GM23338 (cell line): Measurements from ENCODE around the gene ADD1. TPM values are rescaled to one million over a fixed set of nuclear protein-coding genes. Genes with fewer than 3 reads are reported as not detected.
A peak's percentile ranks its signal among the peaks of the same experiment; 100 is the strongest.

Experiments used
- ATAC-seq: fragments of 200-7000 bp; cut with Tn5 transposase; 3 replicates; pipeline ENCODE4 v1.9.1; 2020
- DNase-seq: peaks from one replicate; pipeline ENCODE4 v3.0.0-alpha.2; 2015; ENCODE audit warnings: low spot score
- H2AFZ ChIP-seq: fragments of 200-600 bp; sonication (generic); 2 replicates; pipeline ENCODE4 v1.8.0; 2016; ENCODE audit warnings: antibody characterized with exemption, mild to moderate bottlenecking, moderate library complexity
- H3F3A ChIP-seq: fragments of 200-600 bp; sonication (generic); replicated peaks from 2 replicates; pipeline ENCODE4 v1.8.0; 2017; ENCODE audit warnings: antibody characterized with exemption, mixed run types, low read depth
- H3K27ac ChIP-seq: fragments of 200-600 bp; sonication (generic); 2 replicates; pipeline ENCODE4 v1.6.1; 2016; ENCODE audit warnings: low read depth
- H3K27me3 ChIP-seq: fragments of 200-600 bp; sonication (generic); 2 replicates; pipeline ENCODE4 v1.8.0; 2016; ENCODE audit warnings: mild to moderate bottlenecking, mixed run types, moderate library complexity; ENCODE audit not compliant: insufficient read depth
- H3K36me3 ChIP-seq: fragments of 200-600 bp; sonication (generic); 2 replicates; pipeline ENCODE4 v1.8.0; 2016; ENCODE audit warnings: mild to moderate bottlenecking; ENCODE audit not compliant: insufficient read depth
- H3K4me1 ChIP-seq: fragments of 200-600 bp; sonication (generic); 2 replicates; pipeline ENCODE4 v1.8.0; 2016; ENCODE audit warnings: mild to moderate bottlenecking, moderate library complexity; ENCODE audit not compliant: insufficient read depth
- H3K4me2 ChIP-seq: fragments of 200-600 bp; sonication (generic); 2 replicates; pipeline ENCODE4 v1.7.1; 2017; ENCODE audit warnings: mixed run types
- H3K4me3 ChIP-seq: fragments of 200-600 bp; sonication (generic); 2 replicates; pipeline ENCODE4 v1.6.1; 2016; ENCODE audit warnings: mixed run types
- H3K79me2 ChIP-seq: fragments of 200-600 bp; sonication (generic); replicated peaks from 2 replicates; pipeline ENCODE4 v1.8.0; 2017; ENCODE audit warnings: mild to moderate bottlenecking; ENCODE audit not compliant: insufficient read depth
- H3K9me2 ChIP-seq: fragments of 200-600 bp; sonication (generic); 2 replicates; pipeline ENCODE4 v1.8.0; 2017; ENCODE audit not compliant: insufficient read depth
- H4K20me1 ChIP-seq: fragments of 200-600 bp; sonication (generic); replicated peaks from 2 replicates; pipeline ENCODE4 v1.8.0; 2017; ENCODE audit warnings: mild to moderate bottlenecking; ENCODE audit not compliant: insufficient read depth
- H3K27ac Mint-ChIP-seq: 2 replicates; pipeline ENCODE4 v1.8.0; 2020; ENCODE audit warnings: inconsistent platforms, mild to moderate bottlenecking, moderate library complexity, mixed read lengths
- H3K27me3 Mint-ChIP-seq: 3 replicates; pipeline ENCODE4 v1.8.0; 2022; ENCODE audit warnings: low read depth, mild to moderate bottlenecking, moderate library complexity, mixed read lengths, inconsistent platforms; ENCODE audit not compliant: insufficient read depth, poor library complexity
- H3K36me3 Mint-ChIP-seq: 3 replicates; pipeline ENCODE4 v1.8.0; 2021; ENCODE audit warnings: low read depth, mild to moderate bottlenecking, inconsistent platforms, moderate library complexity, mixed read lengths
- H3K4me1 Mint-ChIP-seq: 3 replicates; pipeline ENCODE4 v1.8.0; 2020; ENCODE audit warnings: mild to moderate bottlenecking, inconsistent platforms, mixed read lengths
- H3K4me3 Mint-ChIP-seq: 3 replicates; pipeline ENCODE4 v1.8.0; 2021; ENCODE audit warnings: moderate library complexity, mild to moderate bottlenecking, inconsistent platforms, mixed read lengths
- H3K9me3 Mint-ChIP-seq: 3 replicates; pipeline ENCODE4 v1.8.0; 2020; ENCODE audit warnings: moderate library complexity, mild to moderate bottlenecking, inconsistent platforms, mixed read lengths
- CREB1 ChIP-seq: fragments of 250-450 bp; sonication (Bioruptor Pico); IDR thresholded peaks from 2 replicates; pipeline ENCODE4 v1.5.0; 2020; ENCODE audit warnings: low read depth, mild to moderate bottlenecking, moderate library complexity
- EZH2phosphoT487 ChIP-seq: fragments of 200-600 bp; sonication (generic); IDR thresholded peaks from one replicate; pipeline ENCODE4 v1.8.1; 2018; ENCODE audit warnings: antibody characterized with exemption; ENCODE audit not compliant: unreplicated experiment
- NANOG ChIP-seq: IDR thresholded peaks from 2 replicates; pipeline ENCODE4 v1.6.1; 2016; ENCODE audit warnings: antibody characterized with exemption, borderline replicate concordance
- POLR2AphosphoS5 ChIP-seq: IDR thresholded peaks from 2 replicates; pipeline ENCODE4 v1.6.1; 2016; ENCODE audit warnings: antibody characterized with exemption, low read depth
- STAT1 ChIP-seq: IDR thresholded peaks from one replicate; pipeline ENCODE4 v1.6.1; 2016; ENCODE audit warnings: antibody characterized with exemption; ENCODE audit not compliant: unreplicated experiment
- ZNF331 ChIP-seq: fragments of 250-450 bp; sonication (Bioruptor Pico); IDR thresholded peaks from 2 replicates; pipeline ENCODE4 v1.5.0; 2020; ENCODE audit warnings: low read depth, mild to moderate bottlenecking, moderate library complexity
- polyA plus RNA-seq: library from polyadenylated mRNA; unstranded; fragments of >200 nt; fragmentation: Nextera tagmentation; extraction: Ambion mirVana; gene quantifications from 2 replicates; pipeline ENCODE4 v1.2.1, GENCODE V29; 2016
- total RNA-seq: library from RNA; depleted of rRNA; stranded (reverse); fragments of >200 nt; shearing (Covaris generic); gene quantifications from 2 replicates; pipeline ENCODE4 v1.2.3, GENCODE V29; 2014
- TF ChIP-seq, protein P1 (sequence below): IDR thresholded peaks from 2 replicates; pipeline ENCODE4 v1.6.1; 2016; ENCODE audit warnings: antibody characterized with exemption
- TF ChIP-seq, protein P2 (sequence below), 2 experiments: fragments of 200-600 bp in 1 of 2; sonication (generic) in 1 of 2; conservative IDR thresholded peaks; 2 replicates each; pipeline versions ENCODE4 v1.5.1 to v1.6.1; 2016 to 2017; ENCODE audit warnings: antibody characterized with exemption in 2 of 2, low read depth in 2 of 2, mild to moderate bottlenecking in 2 of 2, moderate library complexity in 1 of 2
- TF ChIP-seq, protein P3 (sequence below): IDR thresholded peaks from one replicate; pipeline ENCODE4 v1.6.1; 2018; ENCODE audit warnings: antibody characterized with exemption; ENCODE audit not compliant: unreplicated experiment

The ADD1 gene
- total and polyA plus RNA-seq, 2 experiments from 2014 or later: 126 to 144 TPM

DNA sequence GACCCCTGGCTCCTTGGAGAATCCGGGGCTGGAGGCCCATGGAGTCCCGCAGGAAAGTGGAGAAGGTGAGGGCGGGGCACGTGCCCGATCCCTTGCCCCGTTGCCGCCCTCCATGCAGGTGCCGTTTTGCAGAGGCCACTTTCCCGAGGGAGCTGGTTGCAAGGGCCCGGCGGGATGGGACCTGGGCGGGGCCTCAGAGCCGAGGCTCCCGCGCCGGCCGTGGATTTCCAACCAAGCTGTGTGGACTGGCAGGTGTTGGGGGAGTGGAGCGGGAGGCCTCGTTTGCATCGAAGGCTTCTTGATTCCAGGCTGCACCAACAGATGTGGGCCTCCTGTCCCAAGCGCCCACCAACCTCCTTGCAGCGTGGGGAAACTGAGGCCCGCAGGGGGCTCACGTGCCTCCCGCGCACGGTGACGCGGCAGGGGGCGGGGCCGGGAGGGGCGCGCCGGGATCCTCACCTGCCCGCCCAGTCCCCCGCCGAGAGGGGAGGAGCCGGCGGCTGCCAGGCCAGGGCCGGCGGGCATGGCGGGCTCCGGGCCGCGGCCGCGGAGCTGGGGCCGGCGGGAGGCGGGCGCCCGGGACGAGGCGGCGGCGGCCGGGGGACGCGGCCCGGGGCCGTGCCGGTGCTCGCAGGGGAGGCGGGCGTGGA, 25.8 kb upstream of the ADD1 start:
- H3K4me3 Mint-ChIP-seq: peak overlapping the region; percentile 65
- H3K27ac Mint-ChIP-seq: no peak overlapping the region
- peaks cover 24% of the 10 kb centered on the region for H3K4me1 Mint-ChIP-seq
- Histone ChIP-seq H3F3A (no peaks in the 10 kb centered on the region), H3K4me3 (peak overlapping the region; percentile 65), H3K27me3 (no peaks in the 10 kb centered on the region), H3K36me3 (0 out of 2 replicates have a peak, but pooled peaks cover 3% of the 10 kb centered on the region), H2AFZ (peak overlapping the region; percentile 86), H4K20me1 (no peaks in the 10 kb centered on the region; the same call in 1 of the 2 replicates), H3K79me2 (peaks cover 11% of the 10 kb centered on the region), H3K4me2 (peak overlapping the region; percentile 78), H3K9me2 (no peaks in the 10 kb centered on the region), H3K4me1 (no peaks in the 10 kb centered on the region), H3K27ac (no peak overlapping the region)
- peaks cover 11% of the 10 kb centered on the region for H3K36me3 Mint-ChIP-seq
- peak; percentile 65 for ATAC-seq
- DNase-seq: peak; percentile 77
- TF ChIP-seq STAT1 (no peak), CREB1 (peak; percentile 87)
- H3K9me3 Mint-ChIP-seq: peaks cover 3% of the 10 kb centered on the region; the same call in 1 of the 3 replicates
- peaks cover 10% of the 10 kb centered on the region for H3K27me3 Mint-ChIP-seq

DNA sequence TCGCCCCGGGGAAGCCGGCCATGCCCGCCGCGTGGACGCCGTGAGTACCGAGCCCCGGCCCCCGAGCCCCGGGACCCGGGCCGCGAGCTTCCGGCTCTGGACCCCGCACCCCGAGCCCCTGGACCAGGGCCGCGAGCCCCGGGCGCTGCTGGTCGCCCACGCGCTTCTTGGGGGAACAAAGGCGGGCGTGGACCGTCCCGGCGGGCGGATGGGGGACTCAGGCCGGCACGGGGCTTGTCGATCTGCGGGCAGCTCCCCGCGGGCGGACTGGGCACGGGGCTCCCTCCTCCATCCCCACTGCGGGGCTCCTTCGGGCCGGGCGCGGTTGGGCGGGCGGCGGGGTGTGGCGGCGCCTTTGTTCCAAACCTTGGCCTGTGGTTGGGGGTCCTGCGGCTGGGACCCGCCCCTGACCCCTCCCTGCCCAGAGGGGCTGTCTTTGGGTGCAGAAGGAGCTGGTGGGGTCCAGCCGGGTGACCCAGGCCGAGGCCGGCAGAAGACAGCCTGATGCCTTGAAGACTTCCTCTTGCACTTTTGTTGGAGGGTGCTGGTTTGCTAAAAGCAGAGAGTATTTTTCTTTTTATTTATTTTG, 25.2 kb upstream of the ADD1 start:
- peaks cover 10% of the 10 kb centered on the region for H3K27me3 Mint-ChIP-seq
- H3K27ac ChIP-seq: no peak overlapping the region

More for the DNA sequence above, 25.2 kb upstream of the ADD1 start:
- Histone ChIP-seq H3K4me2 (peak overlapping the region; percentile 77), H3K9me2 (no peaks in the 10 kb centered on the region), H3K36me3 (0 out of 2 replicates have a peak, but pooled peaks cover 3% of the 10 kb centered on the region), H2AFZ (no peak overlapping the region), H4K20me1 (no peaks in the 10 kb centered on the region; the same call in 1 of the 2 replicates), H3K79me2 (peaks cover 11% of the 10 kb centered on the region), H3K4me1 (no peaks in the 10 kb centered on the region), H3K27me3 (no peaks in the 10 kb centered on the region), H3K4me3 (peak overlapping the region; percentile 65), H3F3A (no peaks in the 10 kb centered on the region)
- H3K36me3 Mint-ChIP-seq: peaks cover 11% of the 10 kb centered on the region
- ATAC-seq: peak; percentile 75
- peaks cover 18% of the 10 kb centered on the region for H3K4me1 Mint-ChIP-seq
- TF ChIP-seq POLR2AphosphoS5 (peak; percentile 46), NANOG (no peak), ZNF331 (no peak), EZH2phosphoT487 (no peak)
- TF ChIP-seq, protein P1, sequence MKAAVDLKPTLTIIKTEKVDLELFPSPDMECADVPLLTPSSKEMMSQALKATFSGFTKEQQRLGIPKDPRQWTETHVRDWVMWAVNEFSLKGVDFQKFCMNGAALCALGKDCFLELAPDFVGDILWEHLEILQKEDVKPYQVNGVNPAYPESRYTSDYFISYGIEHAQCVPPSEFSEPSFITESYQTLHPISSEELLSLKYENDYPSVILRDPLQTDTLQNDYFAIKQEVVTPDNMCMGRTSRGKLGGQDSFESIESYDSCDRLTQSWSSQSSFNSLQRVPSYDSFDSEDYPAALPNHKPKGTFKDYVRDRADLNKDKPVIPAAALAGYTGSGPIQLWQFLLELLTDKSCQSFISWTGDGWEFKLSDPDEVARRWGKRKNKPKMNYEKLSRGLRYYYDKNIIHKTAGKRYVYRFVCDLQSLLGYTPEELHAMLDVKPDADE: no peak
- TF ChIP-seq, protein P2, sequence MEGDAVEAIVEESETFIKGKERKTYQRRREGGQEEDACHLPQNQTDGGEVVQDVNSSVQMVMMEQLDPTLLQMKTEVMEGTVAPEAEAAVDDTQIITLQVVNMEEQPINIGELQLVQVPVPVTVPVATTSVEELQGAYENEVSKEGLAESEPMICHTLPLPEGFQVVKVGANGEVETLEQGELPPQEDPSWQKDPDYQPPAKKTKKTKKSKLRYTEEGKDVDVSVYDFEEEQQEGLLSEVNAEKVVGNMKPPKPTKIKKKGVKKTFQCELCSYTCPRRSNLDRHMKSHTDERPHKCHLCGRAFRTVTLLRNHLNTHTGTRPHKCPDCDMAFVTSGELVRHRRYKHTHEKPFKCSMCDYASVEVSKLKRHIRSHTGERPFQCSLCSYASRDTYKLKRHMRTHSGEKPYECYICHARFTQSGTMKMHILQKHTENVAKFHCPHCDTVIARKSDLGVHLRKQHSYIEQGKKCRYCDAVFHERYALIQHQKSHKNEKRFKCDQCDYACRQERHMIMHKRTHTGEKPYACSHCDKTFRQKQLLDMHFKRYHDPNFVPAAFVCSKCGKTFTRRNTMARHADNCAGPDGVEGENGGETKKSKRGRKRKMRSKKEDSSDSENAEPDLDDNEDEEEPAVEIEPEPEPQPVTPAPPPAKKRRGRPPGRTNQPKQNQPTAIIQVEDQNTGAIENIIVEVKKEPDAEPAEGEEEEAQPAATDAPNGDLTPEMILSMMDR (conservative IDR thresholded peaks at IDR 0.05; ENCODE audit: low read depth in 2 of 2): no peak
- TF ChIP-seq, protein P3, sequence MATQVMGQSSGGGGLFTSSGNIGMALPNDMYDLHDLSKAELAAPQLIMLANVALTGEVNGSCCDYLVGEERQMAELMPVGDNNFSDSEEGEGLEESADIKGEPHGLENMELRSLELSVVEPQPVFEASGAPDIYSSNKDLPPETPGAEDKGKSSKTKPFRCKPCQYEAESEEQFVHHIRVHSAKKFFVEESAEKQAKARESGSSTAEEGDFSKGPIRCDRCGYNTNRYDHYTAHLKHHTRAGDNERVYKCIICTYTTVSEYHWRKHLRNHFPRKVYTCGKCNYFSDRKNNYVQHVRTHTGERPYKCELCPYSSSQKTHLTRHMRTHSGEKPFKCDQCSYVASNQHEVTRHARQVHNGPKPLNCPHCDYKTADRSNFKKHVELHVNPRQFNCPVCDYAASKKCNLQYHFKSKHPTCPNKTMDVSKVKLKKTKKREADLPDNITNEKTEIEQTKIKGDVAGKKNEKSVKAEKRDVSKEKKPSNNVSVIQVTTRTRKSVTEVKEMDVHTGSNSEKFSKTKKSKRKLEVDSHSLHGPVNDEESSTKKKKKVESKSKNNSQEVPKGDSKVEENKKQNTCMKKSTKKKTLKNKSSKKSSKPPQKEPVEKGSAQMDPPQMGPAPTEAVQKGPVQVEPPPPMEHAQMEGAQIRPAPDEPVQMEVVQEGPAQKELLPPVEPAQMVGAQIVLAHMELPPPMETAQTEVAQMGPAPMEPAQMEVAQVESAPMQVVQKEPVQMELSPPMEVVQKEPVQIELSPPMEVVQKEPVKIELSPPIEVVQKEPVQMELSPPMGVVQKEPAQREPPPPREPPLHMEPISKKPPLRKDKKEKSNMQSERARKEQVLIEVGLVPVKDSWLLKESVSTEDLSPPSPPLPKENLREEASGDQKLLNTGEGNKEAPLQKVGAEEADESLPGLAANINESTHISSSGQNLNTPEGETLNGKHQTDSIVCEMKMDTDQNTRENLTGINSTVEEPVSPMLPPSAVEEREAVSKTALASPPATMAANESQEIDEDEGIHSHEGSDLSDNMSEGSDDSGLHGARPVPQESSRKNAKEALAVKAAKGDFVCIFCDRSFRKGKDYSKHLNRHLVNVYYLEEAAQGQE: no peak
- peaks cover 3% of the 10 kb centered on the region; the same call in 1 of the 3 replicates for H3K9me3 Mint-ChIP-seq
- DNase-seq: peak; percentile 69
- H3K4me3 Mint-ChIP-seq: peak overlapping the region; percentile 67
- no peak overlapping the region for H3K27ac Mint-ChIP-seq
